Measurements from ENCODE around the gene NEURL1.
"Not testable (repeated sequence)": the region's sequence is repeated elsewhere in the genome, so short reads cannot be mapped to it uniquely, and the experiment has no call there.

NEURL1 gene

GRCh38 chr10:103632871-103633270, 139.4 kb downstream of the NEURL1 start:
- not testable (repeated sequence) for FAIRE-seq

- FAIRE-seq = no peak
These were observed 140.3 kb downstream of the NEURL1 start for GRCh38 chr10:103633846-103634245.

DNA sequence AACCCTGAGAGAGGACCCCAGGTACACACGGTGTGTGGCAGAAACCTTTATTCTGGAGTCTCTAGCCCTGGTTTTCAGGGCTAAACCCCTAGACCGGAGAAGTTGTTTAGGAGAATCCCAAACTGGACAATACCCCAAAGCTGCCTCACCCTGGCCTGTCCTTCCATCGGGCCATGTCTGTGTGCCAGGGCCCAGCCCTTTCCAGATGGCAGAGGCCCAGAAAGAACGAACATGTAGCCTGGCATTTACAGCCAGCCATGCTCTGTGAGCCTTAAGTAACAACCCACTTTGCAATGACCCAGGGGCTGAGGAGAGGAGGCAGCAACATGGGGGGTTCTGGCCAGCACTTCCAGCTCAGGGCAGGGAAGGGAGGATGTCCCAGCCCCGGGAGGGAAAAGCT, 142.1 kb downstream of the NEURL1 start:
- no peak for FAIRE-seq

- no peak for FAIRE-seq
These were observed 143.0 kb downstream of the NEURL1 start for GRCh38 chr10:103636492-103636891.

GRCh38 chr10:103637011-103637410, 143.5 kb downstream of the NEURL1 start:
- no peak for FAIRE-seq

- FAIRE-seq = no peak
These were observed 144.5 kb downstream of the NEURL1 start for GRCh38 chr10:103637927-103638557.

GRCh38 chr10:103638948-103639347, 145.4 kb downstream of the NEURL1 start:
- FAIRE-seq = no peak

DNA sequence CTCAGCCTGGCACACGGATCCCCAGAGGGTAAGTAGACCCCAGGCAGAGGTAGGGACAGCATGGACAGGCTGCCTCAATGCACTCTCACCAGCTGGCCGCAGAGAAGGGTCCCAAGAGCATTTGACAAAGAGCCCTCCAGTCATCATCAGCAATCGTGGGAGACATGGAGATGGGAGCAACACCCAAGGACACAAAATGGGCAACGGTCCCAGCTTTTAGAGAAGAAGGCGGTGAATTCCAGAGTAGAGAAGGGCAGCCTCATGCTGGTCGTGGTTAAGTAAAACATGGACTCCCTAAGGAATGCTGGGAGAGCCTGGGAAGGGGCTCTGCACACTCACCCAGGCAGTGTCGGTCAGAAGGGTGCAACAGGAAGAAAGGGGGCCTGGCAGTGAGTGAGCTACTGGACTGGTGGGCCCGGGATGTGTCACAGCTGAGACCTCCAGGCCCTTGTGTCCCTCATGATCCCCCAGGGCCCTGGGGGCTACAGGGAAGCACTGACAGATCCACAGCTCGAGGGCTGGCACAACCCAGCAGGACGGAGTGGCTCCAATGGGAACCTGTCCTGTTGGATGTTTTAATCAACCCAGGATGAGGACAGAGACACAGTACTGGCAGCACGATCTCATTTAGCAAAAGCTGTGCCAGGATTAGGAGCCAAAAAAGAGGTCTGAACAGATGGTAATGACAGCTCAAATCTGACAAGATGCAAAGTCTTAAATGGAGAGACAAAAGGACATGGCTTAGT, 147.1 kb downstream of the NEURL1 start:
- no peak for FAIRE-seq

DNA sequence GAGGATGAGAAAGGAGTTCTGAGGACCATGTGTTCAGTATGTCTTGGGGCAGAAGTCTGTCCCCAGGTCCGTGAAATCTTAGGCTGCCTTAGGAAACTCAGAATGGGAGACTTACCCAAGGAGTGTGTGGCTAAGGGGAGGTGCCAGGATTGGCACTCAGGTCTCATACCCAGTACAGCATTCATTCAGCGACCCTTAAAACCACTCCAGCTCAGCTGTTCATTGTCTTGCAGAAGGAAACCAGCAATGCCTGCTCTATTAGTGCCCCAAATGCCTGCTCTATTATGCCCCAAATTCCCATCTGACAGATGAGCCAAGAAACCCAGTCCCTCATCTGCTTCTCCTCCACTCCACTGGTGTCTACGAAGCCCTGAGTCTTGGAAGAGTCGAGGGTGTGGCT, 147.8 kb downstream of the NEURL1 start:
- no peak for FAIRE-seq

All from TTC549 (cell line).